G401.6 (cell line): ENCODE data around the gene PLD1.

Source experiments
- FAIRE-seq: peaks from 2 replicates; lab custom pipeline; 2012; peaks lifted over from hg19 to GRCh38; lab: Jason Lieb, UNC

PLD1 gene

GRCh38 chr3:171558188-171558696, 252.0 kb downstream of the PLD1 start:
- FAIRE-seq, result no peak

- no peak for FAIRE-seq
These were observed 253.1 kb downstream of the PLD1 start for GRCh38 chr3:171557173-171557572.

DNA sequence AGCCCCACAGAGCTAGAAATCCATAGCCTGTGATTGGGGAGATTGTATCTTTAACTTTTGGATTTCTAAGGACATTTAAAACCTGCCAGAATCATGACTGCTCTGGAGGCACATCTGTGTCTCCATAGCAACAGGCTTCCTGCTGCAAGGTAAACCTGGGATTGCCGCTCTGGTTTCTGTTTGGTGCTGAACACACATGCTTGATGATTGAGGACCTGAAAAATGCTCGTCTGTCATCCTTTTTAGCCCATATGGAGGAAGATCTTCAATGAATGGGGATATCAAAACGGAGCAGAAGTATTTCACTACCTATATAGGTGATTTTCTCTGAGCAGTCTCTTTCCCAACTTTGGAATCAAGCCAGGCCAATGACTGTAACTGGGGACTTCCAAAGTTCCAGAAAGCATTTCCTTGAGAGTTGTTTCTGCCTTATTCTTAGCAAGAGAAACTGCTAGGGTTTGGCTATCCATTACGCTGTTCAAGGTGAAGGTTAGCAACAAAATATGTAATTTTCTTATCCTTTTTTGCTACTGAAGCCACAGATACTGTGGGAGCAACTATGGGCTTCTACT, 253.6 kb downstream of the PLD1 start:
- FAIRE-seq, result no peak

DNA sequence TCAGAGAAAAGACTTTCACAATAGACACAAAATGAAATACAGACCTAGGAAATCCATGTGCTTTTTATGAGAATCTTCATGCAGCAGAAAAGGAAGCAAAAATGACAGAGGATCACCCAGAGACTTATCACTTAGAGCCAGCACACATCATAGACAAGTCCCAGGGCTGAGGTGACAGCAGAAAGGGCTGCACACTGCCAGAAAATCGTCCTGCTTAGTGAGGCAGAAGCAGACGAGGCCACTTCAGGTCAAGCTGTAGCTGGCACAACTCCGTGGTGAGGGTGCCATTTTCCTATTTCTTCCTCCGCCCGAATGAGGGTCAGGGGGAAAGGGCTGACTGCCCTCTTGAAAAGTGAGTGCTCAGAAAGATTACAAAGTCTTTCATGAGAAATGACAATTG, 254.1 kb downstream of the PLD1 start:
- FAIRE-seq, result no peak

DNA sequence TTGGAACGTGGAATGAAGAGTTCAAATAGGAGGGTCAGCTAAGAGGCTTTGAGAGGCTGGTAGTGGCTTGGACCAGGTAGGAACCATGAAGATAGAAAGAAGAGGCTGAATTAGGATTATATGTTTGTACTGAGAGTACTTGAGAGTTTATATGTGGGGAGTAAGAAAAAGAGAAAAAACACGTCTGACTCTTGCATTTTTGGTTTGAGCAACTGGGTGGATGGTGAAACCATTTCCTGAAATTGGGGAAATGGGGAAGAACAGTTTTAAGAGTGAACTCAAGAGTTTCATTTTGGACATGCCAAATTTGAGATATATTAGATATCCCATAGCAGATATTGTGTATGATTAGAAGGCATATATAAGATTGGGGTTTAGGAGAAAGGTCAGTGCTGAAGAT, 257.2 kb downstream of the PLD1 start:
- FAIRE-seq, result no peak

DNA sequence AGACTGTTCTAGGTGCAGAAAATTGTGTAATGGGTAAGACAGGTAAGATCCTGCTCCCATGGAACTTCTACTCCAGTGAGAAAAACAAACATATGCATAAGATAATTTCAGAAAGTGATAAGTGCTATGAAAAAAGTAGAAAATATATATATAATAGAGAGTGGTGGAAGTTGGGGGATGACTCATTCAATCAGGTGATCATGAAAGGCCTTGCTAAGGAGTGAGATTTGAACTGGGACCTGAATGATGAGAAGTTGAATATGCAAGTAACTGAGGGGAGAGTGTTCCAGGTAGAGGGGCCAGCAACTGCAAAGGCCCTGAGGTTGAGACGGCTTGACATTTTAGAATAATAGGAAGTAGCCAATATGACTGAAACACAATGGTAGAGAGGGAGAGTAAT, 257.8 kb downstream of the PLD1 start:
- FAIRE-seq, result no peak

DNA sequence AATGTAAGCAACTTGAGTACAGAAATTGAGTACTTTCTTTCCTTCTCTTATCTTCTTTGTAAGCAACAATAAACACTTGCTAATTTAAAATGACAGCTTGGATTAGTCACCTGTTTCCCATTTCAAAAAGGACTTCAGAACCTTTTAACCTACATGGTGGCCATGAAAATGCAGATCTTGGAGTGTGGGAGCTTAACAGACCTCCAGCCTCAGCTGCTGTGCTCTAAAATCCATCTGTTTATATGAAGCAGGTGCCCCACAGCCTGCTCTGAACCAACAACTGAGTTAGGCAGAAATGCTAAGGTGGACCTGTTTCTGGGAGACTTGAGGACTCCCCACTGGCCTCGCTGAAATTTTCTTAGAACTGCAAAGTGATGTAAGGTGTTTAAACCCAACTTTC, 259.0 kb downstream of the PLD1 start:
- no peak for FAIRE-seq
